ENCODE measurements around the gene PRKCB.

DNA sequence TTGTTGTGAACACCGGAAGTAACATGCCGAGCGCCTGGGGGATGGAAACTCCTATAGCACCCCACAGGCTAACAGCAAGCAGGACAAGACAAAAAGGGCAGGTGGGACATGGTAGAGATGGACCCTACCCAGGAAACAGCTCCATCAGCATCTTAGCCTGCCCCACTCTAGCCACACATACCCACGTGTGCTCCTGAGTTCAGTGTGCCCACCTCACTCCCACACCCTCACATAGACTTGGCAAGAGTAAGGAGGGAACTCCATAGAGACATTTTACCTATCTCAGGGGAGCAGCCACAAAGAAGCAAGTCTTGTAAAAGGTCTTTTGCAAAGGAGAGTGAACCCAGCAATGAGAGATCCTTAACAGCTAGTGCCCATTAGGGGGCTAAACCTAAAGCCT, 382.5 kb downstream of the PRKCB start:
- TF ChIP-seq, protein P1, sequence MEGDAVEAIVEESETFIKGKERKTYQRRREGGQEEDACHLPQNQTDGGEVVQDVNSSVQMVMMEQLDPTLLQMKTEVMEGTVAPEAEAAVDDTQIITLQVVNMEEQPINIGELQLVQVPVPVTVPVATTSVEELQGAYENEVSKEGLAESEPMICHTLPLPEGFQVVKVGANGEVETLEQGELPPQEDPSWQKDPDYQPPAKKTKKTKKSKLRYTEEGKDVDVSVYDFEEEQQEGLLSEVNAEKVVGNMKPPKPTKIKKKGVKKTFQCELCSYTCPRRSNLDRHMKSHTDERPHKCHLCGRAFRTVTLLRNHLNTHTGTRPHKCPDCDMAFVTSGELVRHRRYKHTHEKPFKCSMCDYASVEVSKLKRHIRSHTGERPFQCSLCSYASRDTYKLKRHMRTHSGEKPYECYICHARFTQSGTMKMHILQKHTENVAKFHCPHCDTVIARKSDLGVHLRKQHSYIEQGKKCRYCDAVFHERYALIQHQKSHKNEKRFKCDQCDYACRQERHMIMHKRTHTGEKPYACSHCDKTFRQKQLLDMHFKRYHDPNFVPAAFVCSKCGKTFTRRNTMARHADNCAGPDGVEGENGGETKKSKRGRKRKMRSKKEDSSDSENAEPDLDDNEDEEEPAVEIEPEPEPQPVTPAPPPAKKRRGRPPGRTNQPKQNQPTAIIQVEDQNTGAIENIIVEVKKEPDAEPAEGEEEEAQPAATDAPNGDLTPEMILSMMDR (IDR thresholded peaks at IDR 0.05), result no peak
- TF ChIP-seq POLR2AphosphoS5 (IDR thresholded peaks at IDR 0.05), result no peak
